ENCODE results near the gene RAMP3. TPM values are rescaled to one million over a fixed set of nuclear protein-coding genes. Genes with fewer than 3 reads are reported as not detected.

The RAMP3 gene
- total and polyA plus RNA-seq, 9 of the 15 experiments (the other 6 are each of a cell fraction or from before 2014, with no cell fraction given), result not detected

DNA sequence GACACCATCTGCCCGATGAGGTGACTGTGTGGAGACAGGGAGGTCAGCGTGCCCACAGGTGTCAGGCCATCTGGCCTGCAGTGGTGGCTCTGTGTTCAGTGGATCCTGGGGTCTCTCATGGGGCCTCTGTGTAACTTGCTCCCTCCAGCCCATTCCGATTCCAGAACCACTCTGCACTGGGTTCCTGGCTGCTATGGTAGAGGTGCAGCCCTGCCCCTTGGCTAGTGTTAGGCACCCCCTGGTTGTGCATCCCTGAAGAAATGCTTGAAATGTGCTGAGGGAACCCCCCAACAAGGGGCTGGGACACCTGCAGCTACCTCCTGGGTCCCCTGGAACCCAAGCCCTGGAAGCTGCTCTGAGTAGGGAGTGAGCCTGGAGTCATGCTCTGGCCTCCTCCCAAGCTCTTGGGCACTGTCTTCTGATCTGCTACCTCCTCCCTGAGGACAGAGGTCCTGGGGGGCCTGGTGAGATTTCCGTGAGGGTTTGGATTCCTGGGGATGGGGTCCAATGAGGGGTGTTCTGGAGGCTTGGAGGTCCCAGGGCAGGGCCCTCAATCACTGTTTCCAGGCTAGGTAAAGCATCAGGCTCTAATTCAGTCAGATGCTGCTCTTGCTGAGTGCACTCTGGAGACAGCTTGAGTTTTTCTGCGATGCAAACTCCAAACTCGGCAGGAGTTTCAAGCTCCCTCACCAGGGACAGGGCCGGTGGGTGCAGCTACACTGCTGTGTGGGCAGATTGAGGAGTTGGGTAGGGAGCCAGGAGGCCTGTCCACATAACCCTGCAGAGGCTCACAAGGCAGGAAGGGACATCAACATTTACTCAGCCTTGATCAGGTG is 27.7 kb downstream of the RAMP3 start (continued):
- TF ChIP-seq, protein P1, sequence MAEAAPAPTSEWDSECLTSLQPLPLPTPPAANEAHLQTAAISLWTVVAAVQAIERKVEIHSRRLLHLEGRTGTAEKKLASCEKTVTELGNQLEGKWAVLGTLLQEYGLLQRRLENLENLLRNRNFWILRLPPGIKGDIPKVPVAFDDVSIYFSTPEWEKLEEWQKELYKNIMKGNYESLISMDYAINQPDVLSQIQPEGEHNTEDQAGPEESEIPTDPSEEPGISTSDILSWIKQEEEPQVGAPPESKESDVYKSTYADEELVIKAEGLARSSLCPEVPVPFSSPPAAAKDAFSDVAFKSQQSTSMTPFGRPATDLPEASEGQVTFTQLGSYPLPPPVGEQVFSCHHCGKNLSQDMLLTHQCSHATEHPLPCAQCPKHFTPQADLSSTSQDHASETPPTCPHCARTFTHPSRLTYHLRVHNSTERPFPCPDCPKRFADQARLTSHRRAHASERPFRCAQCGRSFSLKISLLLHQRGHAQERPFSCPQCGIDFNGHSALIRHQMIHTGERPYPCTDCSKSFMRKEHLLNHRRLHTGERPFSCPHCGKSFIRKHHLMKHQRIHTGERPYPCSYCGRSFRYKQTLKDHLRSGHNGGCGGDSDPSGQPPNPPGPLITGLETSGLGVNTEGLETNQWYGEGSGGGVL (CRISPR knock-in tag; IDR thresholded peaks at IDR 0.05), result no peak
- TF ChIP-seq SMARCB1 (IDR thresholded peaks at IDR 0.05; ENCODE audit: insufficient read length, low read depth), result no peak
- TF ChIP-seq CSDE1 (IDR thresholded peaks at IDR 0.05), result no peak
- TF ChIP-seq SAFB (IDR thresholded peaks at IDR 0.05; ENCODE audit: borderline replicate concordance, low read depth, low read length), result no peak
- TF ChIP-seq TEAD2 (tag; IDR thresholded peaks at IDR 0.05), result no peak
- TF ChIP-seq ETV1 (tag; conservative IDR thresholded peaks at IDR 0.05; ENCODE audit: low read depth), result no peak
- TF ChIP-seq ZBTB34 (CRISPR knock-in tag; IDR thresholded peaks at IDR 0.05), result no peak
- TF ChIP-seq LCOR (CRISPR knock-in tag; IDR thresholded peaks at IDR 0.05), result no peak
- TF ChIP-seq NEUROD1 (IDR thresholded peaks at IDR 0.05; ENCODE audit: borderline replicate concordance, low read depth, low read length, partially characterized antibody), result no peak
- TF ChIP-seq ZBTB2 (IDR thresholded peaks at IDR 0.05), result no peak
